Suprapubic skin (tissue), 4 donors: Measurements from ENCODE around the gene SQSTM1.

ENCODE experiments used
- EP300 ChIP-seq: sonication (generic); formaldehyde crosslinking; IDR thresholded peaks from one replicate; pipeline ENCODE4 v1.6.1; 2017; ENCODE audit warnings: antibody characterized with exemption
- POLR2A ChIP-seq, 2 donors: fragments of 450-650 bp; IDR thresholded peaks; one replicate each; pipeline ENCODE4 v1.6.1; 2017; ENCODE audit warnings: antibody characterized with exemption in 2 of 2, mild to moderate bottlenecking in 2 of 2, moderate library complexity in 2 of 2
- POLR2AphosphoS5 ChIP-seq, 3 donors: sonication (generic); formaldehyde crosslinking; IDR thresholded peaks; one replicate each; pipeline ENCODE4 v1.6.1; 2017; ENCODE audit warnings: antibody characterized with exemption in 3 of 3
- TF ChIP-seq, protein P1 (sequence below), 2 donors: fragments of 200-600 bp in 1 of 2; fragments of 450-650 bp in 1 of 2; sonication (generic) in 1 of 2; IDR thresholded peaks; one replicate each; pipeline ENCODE4 v1.5.1; 2016 to 2019; ENCODE audit warnings: antibody characterized with exemption in 2 of 2, mild to moderate bottlenecking in 1 of 2, moderate library complexity in 1 of 2

DNA sequence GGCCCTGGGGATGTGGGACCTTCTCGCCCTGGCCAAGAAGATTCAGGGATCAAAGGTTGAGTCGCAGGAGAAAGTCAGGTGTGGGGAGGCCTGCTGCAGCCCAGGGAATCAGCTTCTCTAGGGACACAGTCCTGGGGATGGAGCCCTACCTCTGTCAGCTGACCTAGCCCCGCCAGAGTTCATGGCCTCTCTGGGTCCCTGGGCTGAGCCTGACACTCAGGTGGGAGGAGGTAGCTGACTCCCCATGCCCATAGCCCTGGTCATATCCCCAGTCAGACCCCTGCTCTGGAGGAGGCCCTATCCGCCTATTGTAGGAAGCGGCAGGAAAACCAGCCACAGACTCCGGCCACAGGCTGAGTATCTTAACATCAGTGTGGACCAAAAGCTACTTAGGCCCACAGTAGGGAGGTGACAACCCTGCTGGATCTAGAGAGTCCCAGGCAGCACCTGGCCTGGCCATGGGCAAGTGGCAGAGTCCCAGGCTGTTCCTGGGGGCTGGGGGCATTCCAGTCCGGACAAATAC is 52.9 kb downstream of the SQSTM1 start:
- TF ChIP-seq, protein P1, sequence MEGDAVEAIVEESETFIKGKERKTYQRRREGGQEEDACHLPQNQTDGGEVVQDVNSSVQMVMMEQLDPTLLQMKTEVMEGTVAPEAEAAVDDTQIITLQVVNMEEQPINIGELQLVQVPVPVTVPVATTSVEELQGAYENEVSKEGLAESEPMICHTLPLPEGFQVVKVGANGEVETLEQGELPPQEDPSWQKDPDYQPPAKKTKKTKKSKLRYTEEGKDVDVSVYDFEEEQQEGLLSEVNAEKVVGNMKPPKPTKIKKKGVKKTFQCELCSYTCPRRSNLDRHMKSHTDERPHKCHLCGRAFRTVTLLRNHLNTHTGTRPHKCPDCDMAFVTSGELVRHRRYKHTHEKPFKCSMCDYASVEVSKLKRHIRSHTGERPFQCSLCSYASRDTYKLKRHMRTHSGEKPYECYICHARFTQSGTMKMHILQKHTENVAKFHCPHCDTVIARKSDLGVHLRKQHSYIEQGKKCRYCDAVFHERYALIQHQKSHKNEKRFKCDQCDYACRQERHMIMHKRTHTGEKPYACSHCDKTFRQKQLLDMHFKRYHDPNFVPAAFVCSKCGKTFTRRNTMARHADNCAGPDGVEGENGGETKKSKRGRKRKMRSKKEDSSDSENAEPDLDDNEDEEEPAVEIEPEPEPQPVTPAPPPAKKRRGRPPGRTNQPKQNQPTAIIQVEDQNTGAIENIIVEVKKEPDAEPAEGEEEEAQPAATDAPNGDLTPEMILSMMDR (IDR thresholded peaks at IDR 0.05) = no peak
- no peak for TF ChIP-seq POLR2A (IDR thresholded peaks at IDR 0.05)
- no peak for TF ChIP-seq POLR2AphosphoS5 (IDR thresholded peaks at IDR 0.05)
- TF ChIP-seq EP300 = no peak
